Lung (tissue), 12 donors: ENCODE measurements around the gene INSRR. TPM values are rescaled to one million over a fixed set of nuclear protein-coding genes. Genes with fewer than 3 reads are reported as not detected.

Experiments
- ATAC-seq: fragments of 200-7000 bp; cut with Tn5 transposase; one replicate; pipeline ENCODE4 v1.9.1; 2020; ENCODE audit warnings: moderate number of reproducible peaks; ENCODE audit not compliant: insufficient read depth, low FRiP score
- DNase-seq, 3 donors: peaks; one replicate each; pipeline ENCODE4 v3.0.0-alpha.2; 2013 to 2017
- H3K27ac ChIP-seq, 2 donors: one replicate each; pipeline ENCODE4 v1.5.1; 2013; ENCODE audit warnings: mild to moderate bottlenecking in 2 of 2, moderate library complexity in 2 of 2, control low read depth in 1 of 2, inconsistent platforms in 1 of 2, low read depth in 1 of 2, low read length in 1 of 2
- H3K27me3 ChIP-seq, 3 donors: one replicate each; pipeline ENCODE4 v1.5.1; 2013; ENCODE audit warnings: low read length in 2 of 3; ENCODE audit not compliant: control insufficient read depth in 3 of 3, insufficient read depth in 3 of 3
- H3K36me3 ChIP-seq, 4 donors: one replicate each; pipeline ENCODE4 v1.5.1; 2013; ENCODE audit warnings: low read length in 4 of 4, mild to moderate bottlenecking in 1 of 4, moderate library complexity in 1 of 4; ENCODE audit not compliant: control insufficient read depth in 4 of 4, insufficient read depth in 4 of 4
- H3K4me1 ChIP-seq, 5 donors: one replicate each; pipeline ENCODE4 v1.5.1; 2013; ENCODE audit warnings: low read length in 5 of 5, mild to moderate bottlenecking in 2 of 5, moderate library complexity in 1 of 5; ENCODE audit not compliant: control insufficient read depth in 5 of 5, insufficient read depth in 5 of 5
- H3K4me3 ChIP-seq: one replicate; pipeline ENCODE4 v1.5.1; 2013; ENCODE audit warnings: mild to moderate bottlenecking, control low read depth, moderate library complexity
- H3K9ac ChIP-seq, 2 donors: one replicate each; pipeline ENCODE4 v1.5.1; 2013; ENCODE audit warnings: low read length in 2 of 2, control low read depth in 1 of 2; ENCODE audit not compliant: insufficient read depth in 1 of 2
- H3K9me3 ChIP-seq, 4 donors: one replicate each; pipeline ENCODE4 v1.5.1; 2013; ENCODE audit warnings: low read length in 3 of 4, mild to moderate bottlenecking in 1 of 4, moderate library complexity in 1 of 4; ENCODE audit not compliant: control insufficient read depth in 4 of 4, insufficient read depth in 3 of 4
- CTCF ChIP-seq: IDR thresholded peaks from 2 replicates; pipeline ENCODE4 v1.5.1; 2012; ENCODE audit warnings: mild to moderate bottlenecking; ENCODE audit errors: control extremely low read depth, extremely low read depth
- WGBS, 2 donors: extraction: QIAGEN DNeasy Blood & Tissue Kit; methylation state at CpG; one replicate each; pipeline ENCODE4 v1.1.7; 2013; 5-methylcytosine and 5-hydroxymethylcytosine counted together
- polyA plus RNA-seq, 2 donors: library from polyadenylated mRNA; stranded (reverse); fragments of 200-250 nt; gene quantifications; one replicate each; pipeline ENCODE4 v1.2.1, GENCODE V29; 2013
- total RNA-seq, 2 donors: library from RNA; depleted of rRNA in 1 of 2; stranded (reverse); fragments of >200 nt in 1 of 2; gene quantifications; one replicate each; pipeline ENCODE4 v1.2.1, GENCODE V29; 2014 to 2021
- donor health status: control.
- donor health status: control.
- donor health status: Bipolar disorder and iron deficiency.
- donor health status: healthy.
- donor health status: DM: yes; HTN: yes; CAD: no.

INSRR gene
- total and polyA plus RNA-seq, 4 donors = not detected

- Histone ChIP-seq H3K27me3 (no peaks in the 10 kb centered on the region), H3K9me3 (no peaks in the 10 kb centered on the region), H3K4me3 (no peak overlapping the region), H3K4me1 (peaks cover 0 to 3% (median 0%) of the 10 kb centered on the region in 5 donors), H3K9ac (no peak overlapping the region), H3K36me3 (peaks cover 43 to 56% (median 45%) of the 10 kb centered on the region in 4 donors), H3K27ac (no peak overlapping the region)
- 56 to 58% methylated on average over 4 of the region's 4 CpGs for WGBS, 2 donors
- peak; percentile 75 for TF ChIP-seq CTCF
- ATAC-seq (no peak), DNase-seq (peak in 2 of 3 donors; percentile 51 to 67)
Observed at GRCh38 chr1:156797212-156797871, 61.6 kb downstream of the INSRR start.

- no peak for TF ChIP-seq CTCF
- H3K27me3 ChIP-seq = no peaks in the 10 kb centered on the region
- H3K4me1 ChIP-seq = peaks cover 0 to 3% (median 0%) of the 10 kb centered on the region in 5 donors
- DNase-seq = no peak
- no peak overlapping the region for H3K4me3 ChIP-seq
- no peaks in the 10 kb centered on the region for H3K9me3 ChIP-seq
- 90 to 94% methylated on average over 8 of the region's 8 CpGs for WGBS, 2 donors
- no peak for ATAC-seq
- no peak overlapping the region for H3K27ac ChIP-seq
- no peak overlapping the region for H3K9ac ChIP-seq
- peaks cover 45 to 56% (median 50%) of the 10 kb centered on the region in 4 donors for H3K36me3 ChIP-seq
Observed at GRCh38 chr1:156796340-156797097, 62.4 kb downstream of the INSRR start.

- DNase-seq = no peak
- no peak overlapping the region for H3K9ac ChIP-seq
- H3K9me3 ChIP-seq = no peaks in the 10 kb centered on the region
- TF ChIP-seq CTCF = no peak
- H3K27me3 ChIP-seq = no peaks in the 10 kb centered on the region
- 71 to 76% methylated on average over 7 of the region's 7 CpGs for WGBS, 2 donors
- H3K4me1 ChIP-seq = no peaks in the 10 kb centered on the region
- no peak overlapping the region for H3K27ac ChIP-seq
- H3K4me3 ChIP-seq = no peak overlapping the region
- ATAC-seq = no peak
- peaks cover 47 to 54% (median 50%) of the 10 kb centered on the region in 4 donors for H3K36me3 ChIP-seq
Observed at GRCh38 chr1:156795787-156796186, 63.1 kb downstream of the INSRR start.
